ENCODE measurements around the gene PMP22. TPM values are rescaled to one million over a fixed set of nuclear protein-coding genes. Genes with fewer than 3 reads are reported as not detected.

Gene PMP22
- total RNA-seq, 1 experiment from 2014 or later: 2.6 TPM

DNA sequence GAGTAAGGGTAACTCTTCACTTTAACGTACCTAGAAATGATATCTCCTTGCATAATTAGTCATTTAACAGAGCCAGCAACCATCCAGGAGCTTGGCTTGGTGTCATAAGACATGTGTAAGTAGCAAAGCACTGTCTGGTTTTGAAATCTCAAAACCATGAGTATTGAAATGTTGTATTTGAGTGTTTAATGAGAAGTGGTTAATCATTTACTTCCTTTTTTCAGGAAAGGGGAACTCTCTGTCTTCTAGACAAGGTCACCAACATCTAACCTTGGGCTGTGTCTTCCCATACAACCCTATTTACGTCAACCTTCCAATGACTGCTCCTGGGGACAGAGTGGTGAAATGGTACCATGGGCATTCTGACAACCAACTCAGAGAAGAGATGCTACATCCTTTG, 27.1 kb downstream of the PMP22 start:
- no peaks in the 10 kb centered on the region for H3K4me1 ChIP-seq (replicated peaks; ENCODE audit: insufficient read depth)
- H3K27me3 ChIP-seq (ENCODE audit: insufficient read depth, low read depth): no peaks in the 10 kb centered on the region
- H3F3A ChIP-seq (ENCODE audit: insufficient read depth, low read depth): no peaks in the 10 kb centered on the region
- H3K27ac ChIP-seq: no peak overlapping the region
- no peaks in the 10 kb centered on the region for H3K36me3 ChIP-seq (ENCODE audit: low read depth)
- ChIA-PET POLR2A (ENCODE audit: unreplicated experiment) (no interaction called here), CTCF (no interaction called here)
- H4K20me1 ChIP-seq (ENCODE audit: insufficient read depth): no peaks in the 10 kb centered on the region
- H3K9me3 ChIP-seq (ENCODE audit: insufficient read depth, low read depth): no peaks in the 10 kb centered on the region
- intact Hi-C loops (cut with micrococcal nuclease; ENCODE audit: unreplicated experiment): no loop called here
- no peak for TF ChIP-seq EZH2 (IDR thresholded peaks at IDR 0.05; ENCODE audit: low read depth)
- TF ChIP-seq, protein P1, sequence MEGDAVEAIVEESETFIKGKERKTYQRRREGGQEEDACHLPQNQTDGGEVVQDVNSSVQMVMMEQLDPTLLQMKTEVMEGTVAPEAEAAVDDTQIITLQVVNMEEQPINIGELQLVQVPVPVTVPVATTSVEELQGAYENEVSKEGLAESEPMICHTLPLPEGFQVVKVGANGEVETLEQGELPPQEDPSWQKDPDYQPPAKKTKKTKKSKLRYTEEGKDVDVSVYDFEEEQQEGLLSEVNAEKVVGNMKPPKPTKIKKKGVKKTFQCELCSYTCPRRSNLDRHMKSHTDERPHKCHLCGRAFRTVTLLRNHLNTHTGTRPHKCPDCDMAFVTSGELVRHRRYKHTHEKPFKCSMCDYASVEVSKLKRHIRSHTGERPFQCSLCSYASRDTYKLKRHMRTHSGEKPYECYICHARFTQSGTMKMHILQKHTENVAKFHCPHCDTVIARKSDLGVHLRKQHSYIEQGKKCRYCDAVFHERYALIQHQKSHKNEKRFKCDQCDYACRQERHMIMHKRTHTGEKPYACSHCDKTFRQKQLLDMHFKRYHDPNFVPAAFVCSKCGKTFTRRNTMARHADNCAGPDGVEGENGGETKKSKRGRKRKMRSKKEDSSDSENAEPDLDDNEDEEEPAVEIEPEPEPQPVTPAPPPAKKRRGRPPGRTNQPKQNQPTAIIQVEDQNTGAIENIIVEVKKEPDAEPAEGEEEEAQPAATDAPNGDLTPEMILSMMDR (conservative IDR thresholded peaks at IDR 0.05): no peak
- H3K4me3 ChIP-seq: no peak overlapping the region
- H2AFZ ChIP-seq: no peak overlapping the region
- no peaks in the 10 kb centered on the region for H3K79me2 ChIP-seq (ENCODE audit: low read depth)
- no TSS peak for BruUV-seq (replicated peaks)
- no peak overlapping the region for H3K4me2 ChIP-seq
- no peaks in the 10 kb centered on the region for H3K9me2 ChIP-seq (ENCODE audit: insufficient read depth)
- DNase-seq: no peak

DNA sequence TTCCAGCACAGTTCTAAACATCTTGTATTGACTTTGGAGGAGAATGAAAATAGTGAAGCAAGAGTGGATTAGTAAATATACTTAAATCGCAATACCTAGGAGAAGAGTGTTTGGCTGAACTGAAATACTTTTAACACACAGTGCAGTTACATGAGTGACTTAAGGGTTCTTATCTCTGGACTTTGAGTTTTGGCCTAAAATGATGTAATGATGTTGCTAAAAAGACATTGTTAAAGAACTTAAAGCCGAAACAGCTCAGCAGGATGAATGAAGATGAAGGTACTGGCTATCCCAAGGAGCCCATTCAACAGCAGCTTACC, 28.1 kb downstream of the PMP22 start:
- no peak overlapping the region for H3K4me2 ChIP-seq
- H3K36me3 ChIP-seq (ENCODE audit: low read depth): no peaks in the 10 kb centered on the region
- no peaks in the 10 kb centered on the region for H3K79me2 ChIP-seq (ENCODE audit: low read depth)
- intact Hi-C loops (cut with micrococcal nuclease; ENCODE audit: unreplicated experiment): no loop called here
- TF ChIP-seq, protein P1 (conservative IDR thresholded peaks at IDR 0.05): no peak
- no peak for TF ChIP-seq EZH2 (IDR thresholded peaks at IDR 0.05; ENCODE audit: low read depth)
- no peak overlapping the region for H3K4me3 ChIP-seq
- H3F3A ChIP-seq (ENCODE audit: insufficient read depth, low read depth): no peaks in the 10 kb centered on the region
- H3K9me3 ChIP-seq (ENCODE audit: insufficient read depth, low read depth): no peaks in the 10 kb centered on the region
- no peak overlapping the region for H3K27ac ChIP-seq
- BruUV-seq (replicated peaks): no TSS peak
- POLR2A ChIA-PET (ENCODE audit: unreplicated experiment): no interaction called here
- no peak for DNase-seq
- no peaks in the 10 kb centered on the region for H4K20me1 ChIP-seq (ENCODE audit: insufficient read depth)
- no peaks in the 10 kb centered on the region for H3K27me3 ChIP-seq (ENCODE audit: insufficient read depth, low read depth)
- H2AFZ ChIP-seq: no peak overlapping the region
- H3K9me2 ChIP-seq (ENCODE audit: insufficient read depth): no peaks in the 10 kb centered on the region
- CTCF ChIA-PET: no interaction called here
- no peaks in the 10 kb centered on the region for H3K4me1 ChIP-seq (replicated peaks; ENCODE audit: insufficient read depth)

DNA sequence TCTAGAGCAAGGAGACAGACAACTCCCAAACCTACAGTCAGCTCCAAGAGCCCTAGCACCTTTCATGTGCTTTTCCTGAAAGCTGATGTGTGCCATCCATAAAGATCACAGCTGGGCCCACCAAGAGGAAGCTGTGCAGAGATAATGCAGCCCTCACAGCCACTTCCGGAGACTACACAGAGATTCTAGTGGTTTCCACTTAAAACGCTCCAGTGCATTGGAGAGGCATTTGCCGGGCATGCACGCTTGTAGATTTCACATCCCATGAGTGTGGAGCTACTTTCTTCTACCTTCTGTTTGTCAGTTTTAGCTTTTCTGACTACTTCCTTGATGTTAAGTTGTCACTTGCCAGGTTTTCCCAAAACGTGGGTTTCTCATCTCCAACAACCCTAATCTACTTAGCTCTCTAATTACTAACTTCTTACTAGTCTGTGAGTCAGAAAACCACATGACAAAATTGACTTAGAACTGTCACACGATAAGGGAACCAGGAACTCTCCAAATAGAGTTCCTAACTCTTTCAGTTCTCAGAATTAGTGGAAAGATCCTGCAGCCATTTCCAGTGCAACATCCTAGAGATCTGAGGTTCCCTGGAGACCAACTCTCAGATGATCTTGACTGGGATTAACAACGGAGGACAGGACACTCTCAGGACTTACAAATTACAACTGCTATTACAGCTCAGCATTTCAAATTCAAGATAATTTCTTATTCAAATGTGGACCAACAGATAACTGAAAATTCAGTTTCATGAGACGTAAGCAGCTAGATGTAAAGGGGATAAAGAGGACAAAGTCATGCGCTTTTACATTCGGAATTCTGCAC, 28.6 kb downstream of the PMP22 start:
- CTCF ChIA-PET: no interaction called here
- H3K9me2 ChIP-seq (ENCODE audit: insufficient read depth): no peaks in the 10 kb centered on the region
- no peak overlapping the region for H3K27ac ChIP-seq
- H3K9me3 ChIP-seq (ENCODE audit: insufficient read depth, low read depth): no peaks in the 10 kb centered on the region
- TF ChIP-seq EZH2 (IDR thresholded peaks at IDR 0.05; ENCODE audit: low read depth): no peak
- TF ChIP-seq, protein P1 (conservative IDR thresholded peaks at IDR 0.05): no peak
- H3K4me3 ChIP-seq: no peak overlapping the region
- DNase-seq: no peak
- H3K79me2 ChIP-seq (ENCODE audit: low read depth): no peaks in the 10 kb centered on the region
- H2AFZ ChIP-seq: no peak overlapping the region
- no peaks in the 10 kb centered on the region for H3K27me3 ChIP-seq (ENCODE audit: insufficient read depth, low read depth)
- no peaks in the 10 kb centered on the region for H3K36me3 ChIP-seq (ENCODE audit: low read depth)
- intact Hi-C loops (cut with micrococcal nuclease; ENCODE audit: unreplicated experiment): no loop called here
- POLR2A ChIA-PET (ENCODE audit: unreplicated experiment): no interaction called here
- H4K20me1 ChIP-seq (ENCODE audit: insufficient read depth): no peaks in the 10 kb centered on the region
- H3K4me2 ChIP-seq: no peak overlapping the region
- no peaks in the 10 kb centered on the region for H3F3A ChIP-seq (ENCODE audit: insufficient read depth, low read depth)
- no peaks in the 10 kb centered on the region for H3K4me1 ChIP-seq (replicated peaks; ENCODE audit: insufficient read depth)
- BruUV-seq (replicated peaks): no TSS peak

Data from PC-9 (cell line).